H1 (cell line): ENCODE data around the gene KANSL1. TPM values are rescaled to one million over a fixed set of nuclear protein-coding genes. Genes with fewer than 3 reads are reported as not detected.

Experiments
- CTCF ChIA-PET: fragments of 300-600 bp; sonication (Branson Sonifier 250); formaldehyde crosslinking; loops from one replicate; lab custom pipeline; 2021; ENCODE audit not compliant: partially characterized antibody; lab: Charles Lee
- POLR2A ChIA-PET: fragments of 300-600 bp; sonication (Branson Sonifier 250); formaldehyde crosslinking; loops from one replicate; lab custom pipeline; 2021; ENCODE audit warnings: inconsistent platforms; ENCODE audit not compliant: partially characterized antibody; lab: Charles Lee
- DNase-seq, 2 experiments: peaks; one replicate each; pipeline versions ENCODE4 v3.0.0 to v3.0.0-alpha.2; 2010 to 2022; ENCODE audit warnings: low spot score in 2 of 2, low read depth in 1 of 2, mixed read lengths in 1 of 2
- FAIRE-seq: peaks from 2 replicates; lab custom pipeline; 2011; peaks lifted over from hg19 to GRCh38; lab: Jason Lieb, UNC
- H2AFZ ChIP-seq: 2 replicates; pipeline ENCODE4 v1.8.1; 2012; ENCODE audit warnings: low read length, inconsistent platforms
- H2AK5ac ChIP-seq: 2 replicates; pipeline ENCODE4 v1.6.1; 2013; ENCODE audit warnings: low read depth, low read length
- H2BK120ac ChIP-seq: replicated peaks from 2 replicates; pipeline ENCODE3; 2013; ENCODE audit warnings: low read depth, low read length, inconsistent platforms
- H2BK12ac ChIP-seq: 2 replicates; pipeline ENCODE4 v1.6.1; 2013; ENCODE audit warnings: low read depth, low read length
- H2BK15ac ChIP-seq: 2 replicates; pipeline ENCODE4 v1.6.1; 2013; ENCODE audit warnings: low read length
- H2BK20ac ChIP-seq: 2 replicates; pipeline ENCODE4 v1.6.1; 2013; ENCODE audit warnings: low read length
- H2BK5ac ChIP-seq: 2 replicates; pipeline ENCODE4 v1.6.1; 2013; ENCODE audit warnings: low read depth, low read length
- H3K14ac ChIP-seq: 2 replicates; pipeline ENCODE4 v1.6.1; 2013; ENCODE audit warnings: inconsistent platforms; ENCODE audit not compliant: insufficient read length
- H3K18ac ChIP-seq: 2 replicates; pipeline ENCODE4 v1.6.1; 2013; ENCODE audit warnings: low read length; ENCODE audit errors: extremely low read depth
- H3K23ac ChIP-seq: 2 replicates; pipeline ENCODE4 v1.6.1; 2013; ENCODE audit warnings: inconsistent platforms; ENCODE audit not compliant: insufficient read length
- H3K23me2 ChIP-seq: 2 replicates; pipeline ENCODE4 v1.6.1; 2013; ENCODE audit warnings: low read depth, low read length
- H3K27ac ChIP-seq: 2 replicates; pipeline ENCODE4 v1.6.1; 2011; ENCODE audit warnings: low read depth, low read length, inconsistent platforms
- H3K27me3 ChIP-seq, 4 experiments: replicated peaks in 1 of 4; 1 replicate in 1 of 4; 2 replicates in 3 of 4; pipeline versions ENCODE4 v1.6.1 to v1.8.1; 2011 to 2013; ENCODE audit warnings: low read length in 3 of 4, mild to moderate bottlenecking in 3 of 4, inconsistent platforms in 2 of 4, mixed read lengths in 2 of 4, moderate library complexity in 1 of 4; ENCODE audit not compliant: control insufficient read depth in 3 of 4, insufficient read depth in 3 of 4; ENCODE audit errors: extremely low read depth in 1 of 4
- H3K36me3 ChIP-seq, 4 experiments: 2 replicates each; pipeline versions ENCODE4 v1.6.1 to v1.8.1; 2011 to 2013; ENCODE audit warnings: mild to moderate bottlenecking in 4 of 4, low read length in 3 of 4, moderate library complexity in 2 of 4, control low read depth in 1 of 4, inconsistent platforms in 1 of 4; ENCODE audit not compliant: insufficient read depth in 4 of 4, control insufficient read depth in 2 of 4
- H3K4ac ChIP-seq: replicated peaks from 2 replicates; pipeline ENCODE3; 2013; ENCODE audit warnings: low read length, low read depth, mixed read lengths, inconsistent platforms; ENCODE audit not compliant: insufficient read length
- H3K4me1 ChIP-seq, 4 experiments: replicated peaks in 1 of 4; 1 replicate in 1 of 4; 2 replicates in 3 of 4; pipeline versions ENCODE4 v1.6.1 to v1.8.1; 2011 to 2013; ENCODE audit warnings: low read length in 3 of 4, inconsistent platforms in 2 of 4, mixed read lengths in 1 of 4; ENCODE audit not compliant: insufficient read depth in 4 of 4, control insufficient read depth in 3 of 4
- H3K4me2 ChIP-seq, 2 experiments: 2 replicates each; pipeline versions ENCODE4 v1.6.1 to v1.8.1; 2011 to 2013; ENCODE audit warnings: low read depth in 2 of 2, low read length in 2 of 2, control low read depth in 1 of 2, inconsistent platforms in 1 of 2, mild to moderate bottlenecking in 1 of 2; ENCODE audit not compliant: insufficient read depth in 1 of 2
- H3K4me3 ChIP-seq, 4 experiments: fragments of 200-600, 300-600 bp in 1 of 4; sonication (generic), shearing (Covaris generic), sonication (Bioruptor Twin) in 1 of 4; 2 replicates each; pipeline versions ENCODE4 v1.5.1 to v1.8.1; 2011 to 2016; ENCODE audit warnings: low read length in 4 of 4, low read depth in 3 of 4, control low read depth in 2 of 4, inconsistent platforms in 2 of 4, mild to moderate bottlenecking in 2 of 4, mixed read lengths in 1 of 4, moderate library complexity in 1 of 4; ENCODE audit not compliant: insufficient read depth in 2 of 4; ENCODE audit errors: extremely low read depth in 1 of 4
- H3K56ac ChIP-seq: replicated peaks from 2 replicates; pipeline ENCODE3; 2013; ENCODE audit warnings: low read depth, mild to moderate bottlenecking, mixed read lengths, low read length, inconsistent platforms; ENCODE audit not compliant: insufficient read length
- H3K79me1 ChIP-seq: 2 replicates; pipeline ENCODE4 v1.6.1; 2013; ENCODE audit warnings: low read depth, low read length, control low read depth
- H3K79me2 ChIP-seq, 2 experiments: 2 replicates each; pipeline versions ENCODE4 v1.6.1 to v1.8.1; 2012 to 2013; ENCODE audit warnings: low read length in 2 of 2, mild to moderate bottlenecking in 2 of 2, inconsistent platforms in 1 of 2; ENCODE audit not compliant: insufficient read depth in 2 of 2, control insufficient read depth in 1 of 2
- H3K9ac ChIP-seq, 4 experiments: replicated peaks in 1 of 4; 1 replicate in 1 of 4; 2 replicates in 3 of 4; pipeline versions ENCODE4 v1.6.1 to v1.8.1; 2011 to 2013; ENCODE audit warnings: low read depth in 3 of 4, low read length in 3 of 4, control low read depth in 2 of 4, mild to moderate bottlenecking in 2 of 4, moderate library complexity in 2 of 4, inconsistent platforms in 1 of 4; ENCODE audit errors: extremely low read depth in 1 of 4
- H3K9me3 ChIP-seq, 2 experiments: 2 replicates each; pipeline versions ENCODE4 v1.6.1 to v1.8.1; 2012 to 2013; ENCODE audit warnings: mild to moderate bottlenecking in 2 of 2, moderate library complexity in 2 of 2, control low read depth in 1 of 2, inconsistent platforms in 1 of 2, low read depth in 1 of 2, low read length in 1 of 2, mixed read lengths in 1 of 2; ENCODE audit not compliant: insufficient read depth in 2 of 2
- H4K20me1 ChIP-seq, 2 experiments: replicated peaks in 1 of 2; 2 replicates each; pipeline versions ENCODE3 to v1.8.1; 2011 to 2013; ENCODE audit warnings: inconsistent platforms in 2 of 2, low read length in 2 of 2, mild to moderate bottlenecking in 1 of 2; ENCODE audit not compliant: insufficient read depth in 2 of 2, control insufficient read depth in 1 of 2
- H4K5ac ChIP-seq: 2 replicates; pipeline ENCODE4 v1.6.1; 2013; ENCODE audit warnings: low read length, low read depth, mixed read lengths, inconsistent platforms; ENCODE audit not compliant: insufficient read length
- H4K8ac ChIP-seq: 2 replicates; pipeline ENCODE4 v1.8.0; 2013; ENCODE audit warnings: mild to moderate bottlenecking, moderate library complexity, low read length, inconsistent platforms; ENCODE audit not compliant: insufficient read depth; ENCODE audit errors: extremely low read depth
- H4K91ac ChIP-seq: replicated peaks from 2 replicates; pipeline ENCODE3; 2013; ENCODE audit warnings: low read length, mixed read lengths, inconsistent platforms; ENCODE audit not compliant: insufficient read length
- ASH2L ChIP-seq: fragments of 200-600, 300-600 bp; sonication (generic); IDR thresholded peaks from one replicate; pipeline ENCODE4 v1.7.1; 2017; ENCODE audit warnings: low read length
- CHD1 ChIP-seq: IDR thresholded peaks from 2 replicates; pipeline ENCODE4 v1.6.1; 2012; ENCODE audit warnings: low read depth, low read length, improper control_type of control experiment
- CREB1 ChIP-seq: IDR thresholded peaks from 2 replicates; pipeline ENCODE4 v1.6.1; 2012; ENCODE audit warnings: inconsistent platforms
- EGR1 ChIP-seq: IDR thresholded peaks from 2 replicates; pipeline ENCODE4 v1.6.1; 2011; ENCODE audit warnings: low read depth, low read length, borderline replicate concordance
- EP300 ChIP-seq, 2 experiments: IDR thresholded peaks; 1 replicate in 1 of 2; 2 replicates in 1 of 2; pipeline ENCODE4 v1.6.1; 2011 to 2012; ENCODE audit warnings: low read depth in 2 of 2, low read length in 2 of 2, mild to moderate bottlenecking in 2 of 2, borderline replicate concordance in 1 of 2, inconsistent platforms in 1 of 2, moderate library complexity in 1 of 2
- NRF1 ChIP-seq: IDR thresholded peaks from 2 replicates; pipeline ENCODE4 v1.6.1; 2011; ENCODE audit warnings: mild to moderate bottlenecking, low read depth, low read length, improper control_type of control experiment
- POLR2A ChIP-seq, 2 experiments: IDR thresholded peaks; 1 replicate in 1 of 2; 2 replicates in 1 of 2; pipeline ENCODE4 v1.6.1; 2011; ENCODE audit warnings: low read depth in 2 of 2, low read length in 2 of 2, mild to moderate bottlenecking in 2 of 2; ENCODE audit errors: control extremely low read depth in 1 of 2
- RXRA ChIP-seq: IDR thresholded peaks from 2 replicates; pipeline ENCODE4 v1.6.1; 2011; ENCODE audit warnings: low read depth, mild to moderate bottlenecking, low read length, moderate library complexity; ENCODE audit not compliant: insufficient read depth
- WGBS, 2 experiments: shearing (Covaris generic) in 1 of 2; methylation state at CpG; one replicate each; pipeline versions ENCODE4 v1.1.6 to v1.1.7; 2013 to 2015; ENCODE audit warnings: low lambda C conversion rate in 2 of 2, mixed read lengths in 2 of 2, inconsistent platforms in 1 of 2, low coverage in 1 of 2, missing lambda C conversion rate in 1 of 2; ENCODE audit not compliant: insufficient replicate concordance in 2 of 2, insufficient coverage in 1 of 2, insufficient read length in 1 of 2; ENCODE audit errors: extremely low coverage in 1 of 2, missing lambda C conversion rate in 1 of 2; 5-methylcytosine and 5-hydroxymethylcytosine counted together
- polyA plus RNA-seq, 7 experiments: library from polyadenylated mRNA; depleted of rRNA in 3 of 7; stranded (reverse) in 5 of 7; unstranded in 2 of 7; fragments of >200 nt in 5 of 7; fragments of 200-250 nt in 2 of 7; gene quantifications; 1 replicate in 5 of 7; 2 replicates in 1 of 7; 4 replicates in 1 of 7; pipeline versions ENCODE4 v1.2.1 to v1.2.3, GENCODE V29; 2011 to 2013; ENCODE audit warnings: missing spikeins in 2 of 7, mixed read lengths in 2 of 7
- total RNA-seq: library from RNA; stranded (reverse); fragmentation: NEBNext Ultra II Directional; extraction: Animal tissue kit (Norgen Biotek cat#: 25700); gene quantifications from 2 replicates; pipeline ENCODE4 v1.2.1, GENCODE V29; 2021

Gene KANSL1
- total and polyA plus RNA-seq, 2 of the 8 experiments (the other 6 are each of a cell fraction or from before 2014, with no cell fraction given) = 34.0 to 128 TPM

DNA sequence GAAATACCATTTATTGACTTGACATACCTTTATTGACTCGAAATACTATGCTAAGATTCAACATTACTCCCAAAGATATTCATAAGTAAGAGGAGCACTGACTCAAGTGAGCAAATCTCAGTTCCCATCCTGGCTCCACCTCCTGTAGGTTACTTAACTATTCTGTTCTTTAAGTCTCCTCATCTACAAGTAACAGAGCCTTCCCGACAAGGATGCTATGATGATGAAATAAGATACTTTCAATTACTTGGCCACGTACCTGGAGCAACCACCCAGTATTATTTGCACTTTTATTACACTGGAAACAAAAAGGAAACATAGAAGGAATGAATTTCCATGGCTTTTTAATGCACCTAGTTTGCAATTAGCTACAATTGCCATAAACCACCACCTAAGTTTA, 16.3 kb downstream of the KANSL1 start:
- peaks cover 49 to 73% of the 10 kb centered on the region in 2 experiments for H4K20me1 ChIP-seq
- POLR2A ChIA-PET = interaction anchor here (4.5 to 18.1 kb wide), 3 partner anchors 6 to 16 kb away, joined by 39 to 208 read pairs (median 208); partner anchors contain the start of gene KANSL1
- TF ChIP-seq ASH2L (no peak), POLR2A (IDR thresholded peaks at IDR 0.05; ENCODE audit: control extremely low read depth in 1 of 2, low read depth in 2 of 2, low read length in 2 of 2) (no peak), RXRA (no peak), EGR1 (no peak), CHD1 (no peak), EP300 (IDR thresholded peaks at IDR 0.05; ENCODE audit: borderline replicate concordance in 1 of 2, low read depth in 2 of 2, low read length in 2 of 2) (no peak), NRF1 (no peak), CREB1 (no peak)

More for the DNA sequence above, 16.3 kb downstream of the KANSL1 start:
- DNase-seq = no peak
- no peak overlapping the region for H4K5ac ChIP-seq
- no peak overlapping the region for H2BK120ac ChIP-seq
- no peak overlapping the region for H3K9ac ChIP-seq
- H3K4me1 ChIP-seq = peaks cover 11 to 30% (median 20%) of the 10 kb centered on the region in 4 experiments
- H3K27ac ChIP-seq = no peak overlapping the region
- H2BK5ac ChIP-seq = no peak overlapping the region
- H2BK12ac ChIP-seq = no peak overlapping the region
- no peaks in the 10 kb centered on the region for H3K27me3 ChIP-seq
- CTCF ChIA-PET = interaction anchor here (1.4 to 10.0 kb wide), 4 partner anchors 8 to 132 kb away, joined by 3 to 80 read pairs (median 3); no protein-coding TSS in a partner anchor
- H4K91ac ChIP-seq = no peak overlapping the region
- H2AK5ac ChIP-seq = no peak overlapping the region
- WGBS, 2 experiments = 66% methylated on average over 3 of the region's 3 CpGs; no CpG with 5 or more reads in 1 of the 2 experiments
- peaks cover 92 to 100% of the 10 kb centered on the region in 2 experiments for H3K79me2 ChIP-seq
- H3K18ac ChIP-seq = no peak overlapping the region
- no peak overlapping the region for H3K14ac ChIP-seq
- peaks cover 0 to 4% (median under 1%) of the 10 kb centered on the region in 4 experiments; a peak in 5 of 8 replicates for H3K36me3 ChIP-seq
- H3K23ac ChIP-seq = no peak overlapping the region
- no peak overlapping the region for H2BK15ac ChIP-seq
- H3K56ac ChIP-seq = no peak overlapping the region
- H3K9me3 ChIP-seq = no peaks in the 10 kb centered on the region
- H3K23me2 ChIP-seq = no peaks in the 10 kb centered on the region
- no peak overlapping the region for H2AFZ ChIP-seq
- peak overlapping the region in 1 of 2 experiments; percentile 2; a peak in 1 of 4 replicates for H3K4me2 ChIP-seq
- H3K4ac ChIP-seq = no peak overlapping the region
- peaks cover 8% of the 10 kb centered on the region for H3K79me1 ChIP-seq
- H4K8ac ChIP-seq = no peak overlapping the region
- no peak overlapping the region for H2BK20ac ChIP-seq
- H3K4me3 ChIP-seq = no peak overlapping the region
- FAIRE-seq = peak; percentile 28
